CD4-positive, alpha-beta memory T cell (primary cell): ENCODE measurements around the gene NR2F6. TPM values are rescaled to one million over a fixed set of nuclear protein-coding genes. Genes with fewer than 3 reads are reported as not detected.

Experiments used
- CTCF ChIA-PET: fragments of 350-600 bp; sonication (Branson Sonifier 250); formaldehyde crosslinking; loops from one replicate; lab custom pipeline; 2021; ENCODE audit warnings: inconsistent platforms; ENCODE audit not compliant: partially characterized antibody; lab: Charles Lee
- POLR2A ChIA-PET: fragments of 350-600 bp; sonication (Branson Sonifier 250); formaldehyde crosslinking; loops from one replicate; lab custom pipeline; 2021; ENCODE audit not compliant: partially characterized antibody; lab: Charles Lee
- DNase-seq, 5 donors: peaks; one replicate each; pipeline versions ENCODE4 v3.0.0 to v3.0.0-alpha.2; 2020 to 2022; ENCODE audit warnings: mixed read lengths in 1 of 5
- H3K27ac ChIP-seq: one replicate; pipeline ENCODE4 v1.7.0; 2013; ENCODE audit warnings: low read depth, low read length
- H3K27me3 ChIP-seq: 2 replicates; pipeline ENCODE4 v1.7.0; 2013; ENCODE audit warnings: mild to moderate bottlenecking, low read length, moderate library complexity; ENCODE audit not compliant: insufficient read depth
- H3K36me3 ChIP-seq: 2 replicates; pipeline ENCODE4 v1.7.0; 2013; ENCODE audit warnings: mild to moderate bottlenecking, low read length, moderate library complexity; ENCODE audit not compliant: insufficient read depth
- H3K4me1 ChIP-seq: 2 replicates; pipeline ENCODE4 v1.7.0; 2013; ENCODE audit warnings: mild to moderate bottlenecking, low read length, moderate library complexity; ENCODE audit not compliant: insufficient read depth
- H3K4me3 ChIP-seq, 2 donors: one replicate each; pipeline ENCODE4 v1.7.0; 2013; ENCODE audit warnings: low read length in 2 of 2, mild to moderate bottlenecking in 1 of 2
- H3K9me3 ChIP-seq, 2 donors: one replicate each; pipeline ENCODE4 v1.7.0; 2013; ENCODE audit warnings: low read length in 2 of 2, control low read depth in 1 of 2; ENCODE audit not compliant: control insufficient read depth in 1 of 2
- H3K27ac Mint-ChIP-seq, 7 donors: one replicate each; pipeline ENCODE4 v1.8.0; 2020 to 2021; ENCODE audit warnings: mixed read lengths in 7 of 7, mild to moderate bottlenecking in 6 of 7, inconsistent platforms in 3 of 7, moderate library complexity in 3 of 7
- H3K27me3 Mint-ChIP-seq, 2 donors: one replicate each; pipeline ENCODE4 v1.8.0; 2020 to 2021; ENCODE audit warnings: mixed read lengths in 2 of 2
- H3K36me3 Mint-ChIP-seq, 2 donors: one replicate each; pipeline ENCODE4 v1.8.0; 2020 to 2021; ENCODE audit warnings: mixed read lengths in 2 of 2, inconsistent platforms in 1 of 2, mild to moderate bottlenecking in 1 of 2
- H3K4me1 Mint-ChIP-seq, 4 donors: one replicate each; pipeline ENCODE4 v1.8.0; 2020 to 2021; ENCODE audit warnings: mixed read lengths in 4 of 4, mild to moderate bottlenecking in 1 of 4
- H3K4me3 Mint-ChIP-seq, 8 donors: one replicate each; pipeline ENCODE4 v1.8.0; 2020 to 2021; ENCODE audit warnings: mixed read lengths in 8 of 8, mild to moderate bottlenecking in 7 of 8, moderate library complexity in 6 of 8, inconsistent platforms in 3 of 8
- H3K9me3 Mint-ChIP-seq, 8 donors: one replicate each; pipeline ENCODE4 v1.8.0; 2020 to 2021; ENCODE audit warnings: mixed read lengths in 8 of 8, mild to moderate bottlenecking in 5 of 8, inconsistent platforms in 3 of 8, moderate library complexity in 1 of 8
- intact Hi-C: fragments of 100-400 bp; cut with micrococcal nuclease; formaldehyde crosslinking; loops from one replicate; pipeline ENCODE4 v1.15.1; 2023
- polyA plus RNA-seq, 2 donors: library from polyadenylated mRNA; unstranded; fragments of 300-500 nt; fragmentation: Illumina TruSeq; gene quantifications; one replicate each; pipeline ENCODE4 v1.2.3, GENCODE V29; 2021
- total RNA-seq, 2 experiments: library from RNA; stranded (reverse); gene quantifications; one replicate each; pipeline ENCODE4 v1.2.3, GENCODE V29; 2021

NR2F6 gene
- total and polyA plus RNA-seq, 4 experiments from 2014 or later, result 1.2 to 7.1 (median 4.7) TPM

DNA sequence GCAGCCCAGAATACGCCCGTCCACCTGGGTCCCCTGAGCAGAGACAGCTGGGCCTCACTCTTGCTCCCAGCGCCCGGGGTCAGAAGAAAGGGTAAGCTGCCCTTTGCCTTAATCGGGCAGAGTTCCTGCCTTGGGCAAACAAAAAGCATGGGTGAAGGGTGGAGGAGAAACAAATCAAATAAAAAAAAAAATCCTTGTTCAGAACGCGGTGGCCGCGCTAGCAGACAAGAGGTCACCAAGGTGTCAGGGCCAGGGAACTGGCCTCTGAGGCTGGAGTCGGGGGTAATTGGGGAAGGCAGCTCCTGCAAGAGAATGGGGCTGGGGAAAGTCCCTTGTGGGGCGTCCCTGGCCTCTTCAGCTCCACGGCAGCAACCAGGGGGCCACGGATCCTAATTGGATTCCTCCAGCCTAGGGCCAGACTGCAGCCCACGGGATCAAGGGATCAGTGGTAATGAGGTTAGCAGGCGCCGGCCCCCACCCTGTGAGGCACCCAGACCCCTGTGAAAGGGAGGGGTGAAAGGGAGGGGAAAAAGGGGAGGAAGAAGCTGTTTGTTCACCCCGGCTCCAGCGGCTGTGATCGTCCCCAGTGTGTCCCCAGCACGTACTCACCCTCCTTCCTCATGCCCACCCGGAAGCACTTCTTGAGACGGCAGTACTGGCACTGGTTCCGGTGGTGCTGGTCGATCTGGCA lies 5.5 kb downstream of the NR2F6 start:
- intact Hi-C loops, result no loop called here
- Mint-ChIP-seq H3K4me1 (peaks cover 0 to 2% (median 0%) of the 10 kb centered on the region in 4 donors), H3K4me3 (no peak overlapping the region), H3K36me3 (no peaks in the 10 kb centered on the region), H3K27ac (peak overlapping the region in 1 of 7 donors; percentile 21), H3K9me3 (peaks cover 0 to 2% (median 0%) of the 10 kb centered on the region in 8 donors), H3K27me3 (no peaks in the 10 kb centered on the region)
- H3K36me3 ChIP-seq, result no peaks in the 10 kb centered on the region
- H3K9me3 ChIP-seq, result no peaks in the 10 kb centered on the region
- no peaks in the 10 kb centered on the region for H3K27me3 ChIP-seq
- DNase-seq, result no peak
- no peak overlapping the region for H3K4me3 ChIP-seq
- H3K27ac ChIP-seq, result no peak overlapping the region
- peaks cover 8% of the 10 kb centered on the region for H3K4me1 ChIP-seq
- ChIA-PET CTCF (no interaction called here), POLR2A (interaction anchor here (0.8 to 1.6 kb wide), 3 partner anchors 14 to 27 kb away, joined by 3 to 6 read pairs (median 3); partner anchors contain the start of genes OCEL1 and USE1)

DNA sequence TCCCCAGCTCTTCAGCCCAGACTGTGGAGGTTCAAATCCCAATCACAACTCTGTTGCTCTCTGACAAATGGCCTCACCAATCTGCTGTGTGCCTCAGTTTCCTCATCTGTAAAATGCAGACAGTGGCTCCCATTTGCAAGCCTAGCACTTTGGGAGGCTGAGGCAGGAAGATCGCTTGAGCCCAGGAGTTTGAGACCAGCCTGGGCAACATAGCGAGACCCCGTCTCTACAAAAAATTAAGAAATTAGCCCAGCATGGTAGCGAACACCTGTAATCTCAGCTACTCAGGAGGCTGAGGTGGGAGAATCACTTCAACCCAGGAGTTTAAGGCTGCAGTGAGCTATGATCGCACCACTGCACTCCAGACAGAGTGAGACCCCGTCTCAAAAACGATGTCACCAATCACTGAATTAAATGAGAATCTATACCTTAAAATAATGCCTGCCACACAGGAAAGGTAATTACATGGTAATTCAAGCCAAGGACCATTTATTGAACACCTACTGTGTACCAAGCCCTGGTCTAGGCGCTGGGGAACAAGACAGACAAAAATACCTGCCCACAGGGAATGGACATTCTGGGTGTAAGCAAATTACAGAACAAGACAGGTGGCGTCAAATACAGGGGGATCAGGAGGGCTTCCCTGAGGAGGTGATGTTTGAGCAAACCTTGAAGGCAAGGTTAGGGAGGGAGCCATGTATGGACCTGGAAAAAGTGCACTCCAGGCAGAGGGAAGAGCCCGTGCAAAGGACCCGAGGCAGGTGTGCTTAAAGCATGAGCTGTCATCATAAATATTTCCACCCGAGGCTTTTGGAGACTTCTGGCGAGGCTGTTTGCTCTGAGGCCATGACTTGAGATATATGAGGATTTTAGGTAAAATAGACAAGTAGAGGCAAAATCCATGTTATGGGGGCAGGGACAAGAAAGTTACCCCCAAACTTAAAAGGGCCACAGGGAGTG lies 7.7 kb downstream of the NR2F6 start:
- no peaks in the 10 kb centered on the region for H3K9me3 ChIP-seq
- no peak for DNase-seq
- H3K27me3 Mint-ChIP-seq, result no peaks in the 10 kb centered on the region
- no peak overlapping the region for H3K27ac ChIP-seq
- H3K4me1 Mint-ChIP-seq, result peaks cover 2 to 20% (median 7%) of the 10 kb centered on the region in 4 donors
- no peaks in the 10 kb centered on the region for H3K36me3 Mint-ChIP-seq
- H3K4me3 Mint-ChIP-seq, result peak overlapping the region in 3 of 8 donors; percentile 21 to 49 (median 39)
- intact Hi-C loops, result no loop called here
- H3K27me3 ChIP-seq, result no peaks in the 10 kb centered on the region
- H3K27ac Mint-ChIP-seq, result peak overlapping the region in 1 of 7 donors; percentile 70
- ChIA-PET CTCF (interaction anchor here (0.8 to 1.4 kb wide), 4 partner anchors 12 to 112 kb away, joined by 3 read pairs; partner anchors contain the start of gene ANKLE1), POLR2A (interaction anchor here (3.9 to 4.1 kb wide), 2 partner anchors 11 to 23 kb away, joined by 51 to 53 read pairs; partner anchors contain the start of genes OCEL1 and USE1)
- H3K9me3 Mint-ChIP-seq, result peaks cover 0 to 2% (median 0%) of the 10 kb centered on the region in 8 donors
- no peaks in the 10 kb centered on the region for H3K36me3 ChIP-seq
- H3K4me1 ChIP-seq, result peaks cover 20% of the 10 kb centered on the region
- no peak overlapping the region for H3K4me3 ChIP-seq

DNA sequence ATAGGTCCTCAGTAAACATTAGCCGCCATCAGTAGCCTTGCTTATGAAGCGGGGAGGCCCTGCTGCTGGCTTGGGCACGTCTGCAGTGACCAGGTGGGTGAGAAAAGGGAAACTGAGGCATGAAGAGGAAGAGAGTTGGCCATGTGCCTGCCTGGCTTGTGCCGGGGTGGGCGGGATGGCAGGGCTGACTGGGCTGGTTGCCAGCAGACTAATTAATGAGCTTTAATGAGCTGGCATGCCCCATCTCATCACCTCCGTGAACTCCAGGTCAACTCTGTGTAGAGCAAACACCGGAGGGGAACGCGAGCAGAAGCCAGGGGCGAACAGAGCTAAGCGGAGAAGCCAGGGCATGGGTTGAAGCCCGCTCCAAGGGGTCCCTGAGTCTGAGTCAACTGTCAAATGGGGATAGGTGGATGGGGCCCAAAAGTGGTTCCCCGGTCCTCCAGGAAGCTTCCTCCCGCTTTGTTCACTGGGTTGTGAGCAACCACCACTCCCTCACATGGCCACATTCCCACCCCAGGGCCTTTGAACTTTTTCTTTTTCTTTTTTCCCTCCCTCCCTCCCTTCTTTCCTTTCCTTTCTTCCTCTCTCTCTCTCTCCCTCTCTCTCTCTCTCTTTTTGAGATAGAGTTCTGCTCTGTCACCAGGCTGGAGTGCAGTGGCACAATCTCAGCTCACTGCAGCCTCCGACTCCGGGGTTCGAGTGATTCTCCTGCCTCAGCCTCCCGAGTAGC lies 8.7 kb downstream of the NR2F6 start:
- Histone ChIP-seq H3K36me3 (no peaks in the 10 kb centered on the region), H3K27ac (no peak overlapping the region), H3K27me3 (no peaks in the 10 kb centered on the region), H3K4me3 (no peak overlapping the region), H3K9me3 (no peaks in the 10 kb centered on the region), H3K4me1 (peaks cover 20% of the 10 kb centered on the region)
- ChIA-PET CTCF (interaction anchor here (0.8 to 3.0 kb wide), 6 partner anchors 11 to 169 kb away, joined by 3 to 20 read pairs (median 8); partner anchors contain the start of genes ANKLE1 and OCEL1), POLR2A (interaction anchor here (0.5 to 4.1 kb wide), 4 partner anchors 10 to 62 kb away, joined by 3 to 53 read pairs (median 28); partner anchors contain the start of genes OCEL1 and USE1)
- Mint-ChIP-seq H3K27me3 (no peaks in the 10 kb centered on the region), H3K27ac (peak overlapping the region in 5 of 7 donors; percentile 22 to 70 (median 35)), H3K4me3 (peak overlapping the region in 4 of 8 donors; percentile 33 to 54 (median 46)), H3K4me1 (peaks cover 2 to 28% (median 6%) of the 10 kb centered on the region in 4 donors), H3K9me3 (peaks cover 0 to 2% (median 0%) of the 10 kb centered on the region in 8 donors), H3K36me3 (peaks cover 0 to 5% of the 10 kb centered on the region in 2 donors)
- no peak for DNase-seq
- intact Hi-C loops, result no loop called here

DNA sequence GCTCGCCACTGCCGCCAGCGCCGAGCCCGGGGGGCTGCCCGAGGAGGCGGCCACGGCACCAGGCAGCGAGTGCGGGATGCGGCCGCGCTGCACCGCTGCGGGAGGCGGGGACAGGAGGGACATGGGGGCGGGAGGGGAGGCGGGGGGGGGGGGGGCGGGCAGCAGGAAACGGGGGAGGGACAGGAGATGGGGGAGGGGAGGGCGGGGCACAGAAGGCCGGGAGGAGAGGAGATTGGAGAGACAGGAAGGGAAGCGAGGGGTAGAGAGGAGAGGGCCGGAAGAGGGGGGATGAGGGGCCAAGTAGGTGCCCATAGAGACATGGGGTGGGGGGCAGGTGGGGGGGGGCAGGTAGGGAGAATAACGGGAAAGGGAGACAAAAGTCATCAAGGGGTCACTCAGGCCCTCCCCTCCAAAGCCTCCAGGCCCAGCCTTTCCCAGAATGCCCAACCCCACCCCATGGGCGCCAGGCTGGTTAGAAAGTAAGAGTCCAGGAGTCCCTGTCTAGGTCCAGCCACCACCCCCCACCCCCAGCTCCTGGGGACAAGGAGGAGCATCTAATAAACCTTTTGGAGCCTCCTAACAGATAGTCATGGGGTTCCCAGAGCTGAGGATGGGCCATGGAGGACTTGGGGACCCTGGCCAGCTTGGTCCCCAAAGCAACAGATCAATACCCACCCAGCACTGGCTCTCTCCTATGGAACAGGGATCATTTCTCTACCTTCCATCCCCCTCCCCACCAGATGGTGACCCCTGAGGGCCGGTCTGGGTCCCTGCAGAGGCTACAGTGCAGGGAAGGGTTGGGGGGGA lies 9.5 kb downstream of the NR2F6 start:
- H3K4me3 ChIP-seq, result peak overlapping the region in 1 of 2 donors; percentile 69
- H3K27ac Mint-ChIP-seq, result no peak overlapping the region

DNA sequence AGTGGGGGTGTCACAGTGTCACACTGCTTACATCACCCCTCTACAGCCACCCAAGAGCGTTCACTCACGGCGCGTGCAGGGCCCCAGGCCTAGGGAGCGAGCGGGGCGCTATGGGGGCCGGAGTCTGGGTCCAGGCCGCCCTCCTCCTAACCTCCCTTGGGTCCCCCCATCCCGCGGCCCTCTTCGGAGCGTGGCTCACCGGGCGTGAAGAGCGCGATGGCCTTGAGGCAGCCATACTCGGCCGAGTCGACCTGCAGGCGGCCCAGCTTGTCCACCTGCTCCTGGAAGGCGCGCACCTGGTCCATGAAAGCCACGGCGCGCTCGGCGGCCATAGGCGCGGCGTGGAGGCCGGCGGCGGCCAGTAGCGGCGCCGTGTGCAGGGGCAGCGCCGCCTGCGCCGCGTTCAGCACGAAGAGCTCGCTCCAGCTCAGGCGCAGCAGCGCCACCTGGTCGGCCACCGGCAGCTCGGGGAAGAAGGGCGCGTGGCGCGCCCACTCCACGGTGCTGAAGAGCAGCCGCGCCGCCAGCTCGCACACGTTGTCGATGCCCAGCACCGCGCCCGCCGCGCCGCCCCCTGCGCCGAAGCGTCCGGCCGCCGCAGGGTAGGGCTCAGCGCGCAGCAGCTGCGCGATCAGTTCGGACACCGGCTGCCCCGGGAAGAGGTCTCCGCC lies 10.3 kb downstream of the NR2F6 start:
- Mint-ChIP-seq H3K27me3 (no peaks in the 10 kb centered on the region), H3K27ac (peak overlapping the region in 1 of 7 donors; percentile 64), H3K9me3 (no peaks in the 10 kb centered on the region), H3K4me1 (peaks cover 2 to 28% (median 6%) of the 10 kb centered on the region in 4 donors), H3K36me3 (peaks cover 0 to 8% of the 10 kb centered on the region in 2 donors), H3K4me3 (peak overlapping the region; percentile 70 to 85 (median 78))
- no peaks in the 10 kb centered on the region for H3K27me3 ChIP-seq
- peak overlapping the region; percentile 69 to 84 for H3K4me3 ChIP-seq
- H3K27ac ChIP-seq, result peak overlapping the region; percentile 40
- ChIA-PET CTCF (interaction anchor here (0.6 to 3.0 kb wide), 19 partner anchors 10 to 463 kb away, joined by 3 to 20 read pairs (median 4); partner anchors contain the start of genes BABAM1, OCEL1 and USE1), POLR2A (interaction anchor here (0.6 to 4.1 kb wide), 15 partner anchors 9 to 160 kb away, joined by 3 to 53 read pairs (median 9); partner anchors contain the start of genes BABAM1, HAUS8, MYO9B and NR2F6)
- intact Hi-C loops, result loop anchor here (1.0 to 2.0 kb wide), 6 partner anchors 9 to 168 kb away; partner anchors contain the start of genes HAUS8, MYO9B, OCEL1 and USE1
- no peaks in the 10 kb centered on the region for H3K36me3 ChIP-seq
- H3K9me3 ChIP-seq, result no peaks in the 10 kb centered on the region
- peak; percentile 71 to 77 (median 73) for DNase-seq
- peaks cover 20% of the 10 kb centered on the region for H3K4me1 ChIP-seq

More for the DNA sequence above, 9.5 kb downstream of the NR2F6 start:
- Histone ChIP-seq H3K4me1 (peaks cover 20% of the 10 kb centered on the region), H3K27ac (no peak overlapping the region), H3K36me3 (no peaks in the 10 kb centered on the region), H3K27me3 (no peaks in the 10 kb centered on the region), H3K9me3 (no peaks in the 10 kb centered on the region)
- intact Hi-C loops, result loop anchor here (1.0 to 2.0 kb wide), 6 partner anchors 10 to 169 kb away; partner anchors contain the start of genes HAUS8, MYO9B, OCEL1 and USE1
- ChIA-PET CTCF (interaction anchor here (0.9 to 3.0 kb wide), 18 partner anchors 10 to 463 kb away, joined by 3 to 20 read pairs (median 4); partner anchors contain the start of genes OCEL1 and USE1), POLR2A (interaction anchor here (0.5 to 4.1 kb wide), 15 partner anchors 9 to 161 kb away, joined by 3 to 53 read pairs (median 9); partner anchors contain the start of genes BABAM1, HAUS8, MYO9B and NR2F6)
- Mint-ChIP-seq H3K9me3 (peaks cover 0 to 2% (median 0%) of the 10 kb centered on the region in 8 donors), H3K27me3 (no peaks in the 10 kb centered on the region), H3K4me1 (peaks cover 2 to 28% (median 6%) of the 10 kb centered on the region in 4 donors), H3K36me3 (peaks cover 0 to 8% of the 10 kb centered on the region in 2 donors), H3K4me3 (peak overlapping the region in 7 of 8 donors; percentile 22 to 63 (median 39))
- DNase-seq, result no peak
